Measurements from ENCODE around the gene ZNF574.

ZNF574 gene

DNA sequence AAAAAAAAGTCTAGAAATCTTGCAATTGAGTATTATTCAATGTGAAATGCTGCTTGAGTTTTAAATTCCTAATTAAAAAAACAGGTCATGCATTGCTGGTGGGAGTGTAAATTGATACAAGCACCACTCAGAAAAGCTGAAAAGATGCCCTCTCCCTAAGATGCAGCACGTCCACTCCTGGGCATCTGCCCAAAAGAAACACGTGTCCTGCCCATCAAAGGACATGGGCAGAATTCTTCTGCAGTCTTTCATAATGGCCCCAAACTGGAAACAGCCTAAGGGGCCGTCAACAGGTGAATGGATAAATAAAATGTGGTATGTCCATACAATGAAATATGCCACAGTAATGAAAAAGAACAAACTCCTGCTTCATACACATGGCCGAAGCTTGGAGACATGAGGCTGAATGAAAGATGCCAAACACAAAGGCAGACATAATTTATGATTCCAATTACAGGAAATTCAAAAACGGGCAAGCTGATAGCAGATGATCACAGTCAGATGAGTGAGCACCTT is 48.5 kb downstream of the ZNF574 start:
- DNase-seq (ENCODE audit: low read depth): no peak

DNA sequence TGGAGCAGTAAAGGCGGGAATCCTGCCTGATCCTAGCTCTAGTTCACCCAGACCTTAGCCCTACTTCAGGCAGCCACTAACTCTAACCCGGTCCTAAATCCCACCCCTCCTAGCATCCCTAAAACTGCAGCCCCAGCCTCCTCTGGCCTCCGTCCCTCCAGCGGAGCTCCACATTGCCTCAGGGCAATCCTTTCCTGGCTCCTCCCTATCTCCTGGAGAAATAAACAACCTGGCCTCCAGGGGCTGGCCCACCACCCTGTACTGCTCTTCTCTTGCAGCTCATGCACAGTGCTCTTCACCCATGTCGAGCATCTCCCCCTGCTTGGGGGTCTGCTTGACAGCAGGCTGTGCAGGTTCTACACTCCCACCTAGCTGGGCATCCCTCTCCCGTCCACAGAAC is 49.6 kb downstream of the ZNF574 start:
- no peak for DNase-seq (ENCODE audit: low read depth)

DNA sequence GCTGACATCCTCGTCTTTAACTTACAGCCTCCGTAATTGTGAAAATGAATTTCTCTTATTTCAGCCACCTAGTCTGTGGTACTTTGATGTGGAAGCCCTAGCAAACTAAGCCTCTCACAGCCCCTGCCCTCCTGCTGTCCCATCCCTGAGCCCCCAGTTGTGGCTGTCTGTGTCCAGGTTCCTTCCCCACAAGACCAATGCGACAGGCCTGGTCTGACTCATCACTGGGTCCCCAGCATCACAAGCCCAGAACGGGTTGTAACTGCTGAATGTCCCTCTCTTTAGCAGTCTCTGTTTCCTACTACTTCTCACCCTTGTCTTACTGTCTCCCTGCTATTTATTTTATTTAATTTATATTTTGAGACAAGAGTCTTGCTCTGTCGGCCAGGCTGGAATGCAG is 50.6 kb downstream of the ZNF574 start:
- no peak for DNase-seq (ENCODE audit: low read depth)

DNA sequence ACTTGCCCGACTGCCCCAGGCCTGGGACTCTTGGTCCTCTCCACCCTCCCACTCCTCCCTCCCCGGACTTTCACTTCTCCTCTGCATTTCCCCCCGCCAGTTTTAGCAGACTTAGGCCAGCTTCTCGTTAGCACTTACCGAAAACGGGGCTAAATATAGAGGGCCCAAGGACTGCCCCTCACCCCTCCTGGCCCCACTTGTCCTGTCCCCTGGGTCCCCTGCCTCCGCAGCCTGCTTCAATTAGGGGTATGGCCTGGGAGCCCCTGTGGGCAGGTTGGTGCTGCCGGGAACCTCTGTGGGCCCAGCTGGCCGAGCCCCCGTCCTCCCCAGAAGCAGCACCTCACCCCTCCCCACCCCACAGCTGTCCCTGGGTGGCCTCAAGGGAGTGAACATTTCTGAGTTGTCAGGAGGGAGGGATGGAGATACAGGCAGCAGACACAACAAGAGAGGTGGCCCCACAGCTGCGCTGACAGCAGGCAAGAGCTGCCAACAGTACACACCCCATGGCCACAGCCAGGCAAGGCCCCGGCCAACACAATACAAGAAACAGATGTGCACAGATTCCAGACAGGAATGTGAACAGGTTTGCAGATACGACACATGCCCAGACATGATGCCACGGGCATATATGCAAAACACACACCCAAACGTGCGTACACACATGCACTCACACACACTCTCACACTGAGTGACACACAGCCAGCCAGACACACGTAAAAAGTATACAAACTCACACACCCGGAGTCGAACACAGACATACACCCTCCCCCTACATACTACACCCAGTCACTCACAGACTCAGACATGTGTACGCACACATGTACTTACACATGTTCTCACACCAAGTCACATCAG is 53.7 kb downstream of the ZNF574 start:
- no peak for DNase-seq (ENCODE audit: low read depth)

DNA sequence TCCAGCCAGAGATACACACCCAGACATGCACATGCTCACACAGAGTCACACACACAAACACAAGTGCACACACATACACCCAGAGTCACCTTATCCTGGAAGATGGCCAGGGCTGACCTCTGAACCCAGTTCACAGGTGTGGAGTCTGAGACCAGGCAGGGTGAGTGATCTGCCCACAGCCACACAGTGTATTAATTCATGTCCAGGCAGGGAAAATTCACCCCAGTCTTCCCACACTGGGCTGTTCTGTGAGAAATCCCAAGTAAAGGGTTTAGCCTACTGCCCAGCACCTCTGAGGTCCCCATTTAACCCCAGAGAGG is 54.2 kb downstream of the ZNF574 start:
- DNase-seq (ENCODE audit: low read depth): no peak

Data from GM04504 (cell line).